HL-60 (cell line): ENCODE results near the gene XKR8.

ENCODE experiments used
- GABPA ChIP-seq: IDR thresholded peaks from 2 replicates; pipeline ENCODE4 v1.6.1; 2012; ENCODE audit warnings: low read depth
- POLR2AphosphoS5 ChIP-seq: IDR thresholded peaks from 2 replicates; pipeline ENCODE4 v1.6.1; 2012; ENCODE audit warnings: low read depth
- SPI1 ChIP-seq: IDR thresholded peaks from 2 replicates; pipeline ENCODE4 v1.6.1; 2012; ENCODE audit warnings: low read depth, mild to moderate bottlenecking, borderline replicate concordance
- TF ChIP-seq, protein P1 (sequence below): IDR thresholded peaks from 2 replicates; pipeline ENCODE4 v1.6.1; 2012; ENCODE audit warnings: low read depth; ENCODE audit not compliant: insufficient replicate concordance
- TF ChIP-seq, protein P2 (sequence below): IDR thresholded peaks from one replicate; pipeline ENCODE4 v1.5.1; 2011; ENCODE audit warnings: low read length, control low read depth, inconsistent platforms; ENCODE audit not compliant: insufficient read depth

DNA sequence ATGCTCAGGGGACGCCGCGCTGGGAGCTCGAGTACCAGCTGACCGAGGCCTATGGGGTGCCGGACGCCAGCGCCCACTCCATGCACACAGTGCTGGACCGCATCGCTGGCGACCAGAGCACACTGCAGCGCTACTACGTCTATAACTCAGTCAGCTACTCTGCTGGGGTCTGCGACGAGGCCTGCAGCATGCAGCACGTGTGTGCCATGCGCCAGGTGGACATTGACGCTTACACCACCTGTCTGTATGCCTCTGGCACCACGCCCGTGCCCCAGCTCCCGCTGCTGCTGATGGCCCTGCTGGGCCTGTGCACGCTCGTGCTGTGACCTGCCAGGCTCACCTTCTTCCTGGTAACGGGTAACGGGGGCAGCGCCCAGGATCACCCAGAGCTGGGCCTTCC lies 1.3 kb upstream of the XKR8 start:
- no peak for TF ChIP-seq POLR2AphosphoS5
- TF ChIP-seq, protein P1, sequence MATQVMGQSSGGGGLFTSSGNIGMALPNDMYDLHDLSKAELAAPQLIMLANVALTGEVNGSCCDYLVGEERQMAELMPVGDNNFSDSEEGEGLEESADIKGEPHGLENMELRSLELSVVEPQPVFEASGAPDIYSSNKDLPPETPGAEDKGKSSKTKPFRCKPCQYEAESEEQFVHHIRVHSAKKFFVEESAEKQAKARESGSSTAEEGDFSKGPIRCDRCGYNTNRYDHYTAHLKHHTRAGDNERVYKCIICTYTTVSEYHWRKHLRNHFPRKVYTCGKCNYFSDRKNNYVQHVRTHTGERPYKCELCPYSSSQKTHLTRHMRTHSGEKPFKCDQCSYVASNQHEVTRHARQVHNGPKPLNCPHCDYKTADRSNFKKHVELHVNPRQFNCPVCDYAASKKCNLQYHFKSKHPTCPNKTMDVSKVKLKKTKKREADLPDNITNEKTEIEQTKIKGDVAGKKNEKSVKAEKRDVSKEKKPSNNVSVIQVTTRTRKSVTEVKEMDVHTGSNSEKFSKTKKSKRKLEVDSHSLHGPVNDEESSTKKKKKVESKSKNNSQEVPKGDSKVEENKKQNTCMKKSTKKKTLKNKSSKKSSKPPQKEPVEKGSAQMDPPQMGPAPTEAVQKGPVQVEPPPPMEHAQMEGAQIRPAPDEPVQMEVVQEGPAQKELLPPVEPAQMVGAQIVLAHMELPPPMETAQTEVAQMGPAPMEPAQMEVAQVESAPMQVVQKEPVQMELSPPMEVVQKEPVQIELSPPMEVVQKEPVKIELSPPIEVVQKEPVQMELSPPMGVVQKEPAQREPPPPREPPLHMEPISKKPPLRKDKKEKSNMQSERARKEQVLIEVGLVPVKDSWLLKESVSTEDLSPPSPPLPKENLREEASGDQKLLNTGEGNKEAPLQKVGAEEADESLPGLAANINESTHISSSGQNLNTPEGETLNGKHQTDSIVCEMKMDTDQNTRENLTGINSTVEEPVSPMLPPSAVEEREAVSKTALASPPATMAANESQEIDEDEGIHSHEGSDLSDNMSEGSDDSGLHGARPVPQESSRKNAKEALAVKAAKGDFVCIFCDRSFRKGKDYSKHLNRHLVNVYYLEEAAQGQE = no peak
- TF ChIP-seq, protein P2, sequence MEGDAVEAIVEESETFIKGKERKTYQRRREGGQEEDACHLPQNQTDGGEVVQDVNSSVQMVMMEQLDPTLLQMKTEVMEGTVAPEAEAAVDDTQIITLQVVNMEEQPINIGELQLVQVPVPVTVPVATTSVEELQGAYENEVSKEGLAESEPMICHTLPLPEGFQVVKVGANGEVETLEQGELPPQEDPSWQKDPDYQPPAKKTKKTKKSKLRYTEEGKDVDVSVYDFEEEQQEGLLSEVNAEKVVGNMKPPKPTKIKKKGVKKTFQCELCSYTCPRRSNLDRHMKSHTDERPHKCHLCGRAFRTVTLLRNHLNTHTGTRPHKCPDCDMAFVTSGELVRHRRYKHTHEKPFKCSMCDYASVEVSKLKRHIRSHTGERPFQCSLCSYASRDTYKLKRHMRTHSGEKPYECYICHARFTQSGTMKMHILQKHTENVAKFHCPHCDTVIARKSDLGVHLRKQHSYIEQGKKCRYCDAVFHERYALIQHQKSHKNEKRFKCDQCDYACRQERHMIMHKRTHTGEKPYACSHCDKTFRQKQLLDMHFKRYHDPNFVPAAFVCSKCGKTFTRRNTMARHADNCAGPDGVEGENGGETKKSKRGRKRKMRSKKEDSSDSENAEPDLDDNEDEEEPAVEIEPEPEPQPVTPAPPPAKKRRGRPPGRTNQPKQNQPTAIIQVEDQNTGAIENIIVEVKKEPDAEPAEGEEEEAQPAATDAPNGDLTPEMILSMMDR = no peak
- no peak for TF ChIP-seq GABPA
- no peak for TF ChIP-seq SPI1
